Breast epithelium (tissue), 4 donors: ENCODE measurements around the gene CENPK. TPM values are rescaled to one million over a fixed set of nuclear protein-coding genes. Genes with fewer than 3 reads are reported as not detected.

ENCODE experiments used
- DNase-seq, 2 donors: peaks; one replicate each; pipeline ENCODE4 v3.0.0-alpha.2; 2019; ENCODE audit warnings: low spot score in 2 of 2
- H3K27ac ChIP-seq, 2 donors: fragments of 200-600 bp; sonication (generic) in 1 of 2; one replicate each; pipeline ENCODE4 v1.5.1; 2016 to 2019; ENCODE audit warnings: mild to moderate bottlenecking in 1 of 2
- H3K27me3 ChIP-seq, 2 donors: fragments of 200-600 bp; sonication (generic) in 1 of 2; one replicate each; pipeline versions ENCODE4 v1.5.1 to v1.6.0; 2017 to 2019; ENCODE audit warnings: control low read depth in 1 of 2, mild to moderate bottlenecking in 1 of 2
- H3K36me3 ChIP-seq: fragments of 200-600 bp; one replicate; pipeline ENCODE4 v1.5.1; 2019
- H3K4me1 ChIP-seq, 2 donors: fragments of 200-600 bp; sonication (generic); one replicate each; pipeline ENCODE4 v1.5.1; 2016 to 2019; ENCODE audit warnings: control low read depth in 1 of 2
- H3K4me3 ChIP-seq, 3 donors: fragments of 200-600 bp; sonication (generic); 1 replicate in 2 of 3; 2 replicates in 1 of 3; pipeline ENCODE4 v1.5.1; 2016 to 2019; ENCODE audit warnings: mild to moderate bottlenecking in 3 of 3, moderate library complexity in 2 of 3
- H3K9me3 ChIP-seq, 2 donors: fragments of 200-600 bp; sonication (generic) in 1 of 2; one replicate each; pipeline ENCODE4 v1.5.1; 2016 to 2019; ENCODE audit warnings: control low read depth in 1 of 2
- POLR2A ChIP-seq: fragments of 450-650 bp; IDR thresholded peaks from one replicate; pipeline ENCODE4 v1.6.1; 2016; ENCODE audit warnings: antibody characterized with exemption, mild to moderate bottlenecking, moderate library complexity
- POLR2AphosphoS5 ChIP-seq, 3 donors: sonication (generic); formaldehyde crosslinking; IDR thresholded peaks; one replicate each; pipeline ENCODE4 v1.6.1; 2017; ENCODE audit warnings: antibody characterized with exemption in 3 of 3
- intact Hi-C: fragments of 100-400 bp; cut with DNase I; formaldehyde crosslinking; loops from one replicate; pipeline ENCODE4 v1.15.1; 2023; ENCODE audit warnings: low total_unique reads
- total RNA-seq, 3 donors: library from RNA; depleted of rRNA; stranded (reverse); fragments of >200 nt; gene quantifications; one replicate each; pipeline ENCODE4 v1.1.0, GENCODE V29; 2016
- TF ChIP-seq, protein P1 (sequence below), 3 donors: fragments of 450-650 bp; IDR thresholded peaks; one replicate each; pipeline ENCODE4 v1.5.1; 2016 to 2017; ENCODE audit warnings: antibody characterized with exemption in 3 of 3, mild to moderate bottlenecking in 3 of 3, moderate library complexity in 3 of 3

The CENPK gene
- total RNA-seq, 3 donors from 2014 or later = 0.98 to 2.5 (median 1.4) TPM

DNA sequence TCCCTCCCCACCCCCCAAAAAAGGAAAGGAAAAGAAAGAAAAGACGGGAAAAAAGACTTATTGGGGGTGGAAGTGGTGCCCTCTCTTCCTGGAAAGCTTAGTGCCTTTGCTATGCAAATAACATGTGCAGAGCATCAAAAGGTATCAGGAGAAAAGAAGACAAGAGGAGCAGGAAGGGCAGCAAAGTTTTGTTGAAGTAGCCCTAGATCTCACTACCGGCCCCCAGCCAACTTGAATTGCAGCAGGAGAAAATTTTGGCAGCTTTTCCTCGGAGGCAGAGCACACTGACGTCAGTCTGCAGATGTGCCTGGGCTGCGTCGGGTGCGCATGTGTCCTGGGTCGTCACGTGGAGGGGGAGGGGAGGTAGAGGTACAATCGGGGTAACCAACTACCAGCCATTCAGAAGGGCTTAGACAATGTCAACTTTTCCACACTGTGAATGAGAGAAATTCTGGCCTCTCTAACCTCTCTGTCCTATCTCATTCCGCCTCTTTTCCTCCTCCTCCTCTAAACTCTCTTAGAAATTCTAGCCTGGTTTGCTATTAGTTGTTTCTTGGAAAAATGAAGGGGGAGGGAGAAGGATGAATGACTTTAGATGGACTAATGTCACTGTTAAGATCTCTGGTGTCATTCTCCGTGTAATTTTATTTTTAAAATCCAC lies 81.2 kb downstream of the CENPK start, which contains the start of gene ADAMTS6:
Gene ADAMTS6 (minus strand): TSS at position 286 of the 661 bp plus-strand sequence. CDS start 8,247 bp downstream, outside the sequence.
- TF ChIP-seq POLR2A (no peak), POLR2AphosphoS5 (IDR thresholded peaks at IDR 0.05) (peak; percentile 24 to 73 (median 61))
- Histone ChIP-seq H3K9me3 (no peaks in the 10 kb centered on the region), H3K4me3 (peak within 1 kb of the TSS; percentile 52 to 70 (median 54)), H3K27me3 (no peaks in the 10 kb centered on the region), H3K36me3 (no peaks in the 10 kb centered on the region), H3K4me1 (no peaks in the 10 kb centered on the region), H3K27ac (peak within 1 kb of the TSS; percentile 87 to 90)
- intact Hi-C loops = no loop called here
- DNase-seq = peak; percentile 74 to 80

DNA sequence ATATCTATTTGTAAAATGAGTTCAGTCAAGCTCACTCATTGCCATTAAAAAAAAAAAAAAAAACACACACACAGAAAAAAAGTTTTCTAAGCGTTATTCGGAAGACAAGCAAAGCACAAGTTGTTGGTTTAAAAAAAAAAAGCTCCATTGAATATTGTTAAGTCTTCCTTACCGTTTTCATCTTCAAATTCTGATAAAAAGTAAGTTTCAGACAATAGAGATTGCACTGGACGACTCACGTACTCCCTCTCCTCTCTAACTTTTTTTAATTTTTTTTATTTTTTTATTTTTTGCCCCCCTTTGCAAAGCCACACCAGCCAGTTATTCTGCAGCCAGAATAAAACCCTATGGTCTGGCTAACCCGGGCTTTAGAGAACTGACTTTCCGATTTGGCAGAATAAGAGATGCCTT lies 81.8 kb downstream of the CENPK start:
- Histone ChIP-seq H3K4me3 (peak overlapping the region; percentile 52 to 70 (median 54)), H3K27me3 (no peaks in the 10 kb centered on the region), H3K4me1 (no peaks in the 10 kb centered on the region), H3K27ac (peak overlapping the region; percentile 87 to 90), H3K36me3 (no peaks in the 10 kb centered on the region), H3K9me3 (no peaks in the 10 kb centered on the region)
- DNase-seq = no peak
- no peak for TF ChIP-seq POLR2A
- intact Hi-C loops = no loop called here

DNA sequence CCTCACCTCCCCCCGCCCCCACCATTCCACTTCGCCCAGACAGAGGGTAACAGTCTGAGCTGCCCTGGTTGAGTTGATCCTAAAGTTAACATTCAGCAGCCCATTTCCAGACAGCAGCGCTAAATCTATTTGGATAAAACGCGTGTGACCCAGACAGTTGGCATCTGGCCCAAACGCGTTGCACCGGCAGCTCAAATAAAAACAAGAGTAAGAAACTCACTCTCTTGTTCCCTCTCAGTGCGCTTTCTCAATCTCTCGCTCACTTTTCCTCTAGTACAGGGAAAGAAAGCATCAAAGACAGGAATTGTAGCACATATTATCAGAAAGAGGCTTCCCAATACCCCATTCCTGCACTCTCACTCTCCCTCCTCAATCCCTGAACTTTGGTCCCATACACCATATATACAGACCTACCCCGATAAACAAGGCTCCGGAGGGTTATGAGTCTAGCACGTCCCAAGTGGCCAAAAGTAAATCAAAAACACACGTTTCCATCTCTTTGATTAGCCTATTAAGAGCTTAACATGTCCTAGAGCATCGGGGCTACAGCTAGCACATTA lies 82.6 kb downstream of the CENPK start:
- Histone ChIP-seq H3K4me3 (peak overlapping the region; percentile 52 to 64 (median 54)), H3K27ac (peak overlapping the region; percentile 3 to 71), H3K4me1 (no peaks in the 10 kb centered on the region), H3K36me3 (no peaks in the 10 kb centered on the region), H3K27me3 (no peaks in the 10 kb centered on the region), H3K9me3 (no peaks in the 10 kb centered on the region)
- intact Hi-C loops = no loop called here
- peak; percentile 59 to 65 for DNase-seq
- TF ChIP-seq, protein P1, sequence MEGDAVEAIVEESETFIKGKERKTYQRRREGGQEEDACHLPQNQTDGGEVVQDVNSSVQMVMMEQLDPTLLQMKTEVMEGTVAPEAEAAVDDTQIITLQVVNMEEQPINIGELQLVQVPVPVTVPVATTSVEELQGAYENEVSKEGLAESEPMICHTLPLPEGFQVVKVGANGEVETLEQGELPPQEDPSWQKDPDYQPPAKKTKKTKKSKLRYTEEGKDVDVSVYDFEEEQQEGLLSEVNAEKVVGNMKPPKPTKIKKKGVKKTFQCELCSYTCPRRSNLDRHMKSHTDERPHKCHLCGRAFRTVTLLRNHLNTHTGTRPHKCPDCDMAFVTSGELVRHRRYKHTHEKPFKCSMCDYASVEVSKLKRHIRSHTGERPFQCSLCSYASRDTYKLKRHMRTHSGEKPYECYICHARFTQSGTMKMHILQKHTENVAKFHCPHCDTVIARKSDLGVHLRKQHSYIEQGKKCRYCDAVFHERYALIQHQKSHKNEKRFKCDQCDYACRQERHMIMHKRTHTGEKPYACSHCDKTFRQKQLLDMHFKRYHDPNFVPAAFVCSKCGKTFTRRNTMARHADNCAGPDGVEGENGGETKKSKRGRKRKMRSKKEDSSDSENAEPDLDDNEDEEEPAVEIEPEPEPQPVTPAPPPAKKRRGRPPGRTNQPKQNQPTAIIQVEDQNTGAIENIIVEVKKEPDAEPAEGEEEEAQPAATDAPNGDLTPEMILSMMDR (IDR thresholded peaks at IDR 0.05) = no peak
- TF ChIP-seq POLR2A (no peak), POLR2AphosphoS5 (IDR thresholded peaks at IDR 0.05) (no peak)

DNA sequence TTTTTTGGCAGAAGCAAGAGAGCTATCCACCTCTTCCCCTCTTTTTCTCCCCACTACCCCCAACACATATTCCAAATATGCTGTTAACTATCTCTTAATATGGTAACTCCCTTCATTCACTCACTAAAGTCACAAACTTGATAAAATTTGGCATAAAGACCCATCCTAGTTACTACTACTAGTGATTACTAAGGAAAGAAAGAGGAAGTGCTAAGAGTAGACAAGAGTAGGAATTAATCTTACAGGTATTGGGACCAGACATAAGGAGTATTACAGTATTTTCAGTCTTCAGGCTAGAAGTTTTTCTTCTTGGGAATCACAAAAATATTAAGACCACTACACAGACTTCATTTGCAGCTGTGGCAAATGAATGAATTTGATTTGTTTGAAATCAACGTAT lies 83.4 kb downstream of the CENPK start:
- Histone ChIP-seq H3K27ac (no peak overlapping the region), H3K27me3 (no peaks in the 10 kb centered on the region), H3K9me3 (no peaks in the 10 kb centered on the region), H3K4me1 (no peaks in the 10 kb centered on the region), H3K36me3 (no peaks in the 10 kb centered on the region), H3K4me3 (peak overlapping the region in 1 of 3 donors; percentile 64)
- DNase-seq = no peak
- TF ChIP-seq, protein P1 (IDR thresholded peaks at IDR 0.05) = no peak
- TF ChIP-seq POLR2AphosphoS5 (IDR thresholded peaks at IDR 0.05) (no peak), POLR2A (no peak)
- intact Hi-C loops = no loop called here

DNA sequence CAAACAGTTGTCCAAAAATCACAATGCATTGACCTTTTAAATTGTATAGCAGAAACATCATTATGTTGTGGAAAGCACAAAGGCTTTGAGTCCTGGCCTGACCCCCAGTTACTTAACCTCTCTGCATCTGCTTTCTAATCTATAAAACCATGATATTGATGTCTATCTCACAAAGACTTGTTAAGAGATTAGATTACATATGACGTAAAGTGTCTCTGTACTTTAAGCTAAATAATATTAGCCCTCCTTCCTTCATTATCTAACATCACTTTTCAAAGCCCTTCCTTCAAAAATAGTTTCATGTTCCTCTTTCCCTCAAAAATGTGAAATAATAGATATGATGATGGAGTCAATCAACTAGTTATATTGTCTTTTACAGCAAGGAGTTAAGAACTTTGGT lies 84.6 kb downstream of the CENPK start:
- intact Hi-C loops = no loop called here

More for the DNA sequence above, 84.6 kb downstream of the CENPK start:
- Histone ChIP-seq H3K9me3 (no peaks in the 10 kb centered on the region), H3K27ac (no peak overlapping the region), H3K4me1 (no peaks in the 10 kb centered on the region), H3K27me3 (no peaks in the 10 kb centered on the region), H3K36me3 (no peaks in the 10 kb centered on the region), H3K4me3 (no peak overlapping the region)
- no peak for DNase-seq
- no peak for TF ChIP-seq POLR2A
- no peak for TF ChIP-seq POLR2AphosphoS5 (IDR thresholded peaks at IDR 0.05)
- TF ChIP-seq, protein P1 (IDR thresholded peaks at IDR 0.05) = no peak
